DND-41 (cell line): ENCODE results near the gene PYCR2.
"Not testable (repeated sequence)": the region's sequence is repeated elsewhere in the genome, so short reads cannot be mapped to it uniquely, and the experiment has no call there.

Source experiments
- ATAC-seq: fragments of 200-7000 bp; cut with Tn5 transposase; 3 replicates; pipeline ENCODE4 v1.9.1; 2021; ENCODE audit warnings: low read depth; ENCODE audit not compliant: insufficient read depth
- DNase-seq: peaks from one replicate; pipeline ENCODE4 v3.0.0-alpha.2; 2020
- H2AFZ ChIP-seq: 2 replicates; pipeline ENCODE4 v1.6.0; 2012; ENCODE audit warnings: low read depth, low read length
- H3K27ac ChIP-seq: 2 replicates; pipeline ENCODE4 v1.5.1; 2012; ENCODE audit warnings: low read length, inconsistent platforms
- H3K27me3 ChIP-seq: fragments of 200-600 bp; sonication (generic); 2 replicates; pipeline ENCODE4 v1.6.0; 2012; ENCODE audit warnings: low read length, mild to moderate bottlenecking, inconsistent platforms; ENCODE audit not compliant: insufficient read depth, poor library complexity
- H3K36me3 ChIP-seq: 2 replicates; pipeline ENCODE4 v1.5.1; 2012; ENCODE audit warnings: low read length, inconsistent platforms; ENCODE audit not compliant: insufficient read depth
- H3K4me1 ChIP-seq: 2 replicates; pipeline ENCODE4 v1.5.1; 2012; ENCODE audit warnings: mild to moderate bottlenecking, low read length; ENCODE audit not compliant: insufficient read depth
- H3K4me2 ChIP-seq: 2 replicates; pipeline ENCODE4 v1.6.0; 2012; ENCODE audit warnings: mild to moderate bottlenecking, moderate library complexity, low read length, inconsistent platforms; ENCODE audit not compliant: insufficient read depth
- H3K4me3 ChIP-seq, 2 experiments: fragments of 200-600 bp in 1 of 2; shearing (Covaris generic) in 1 of 2; 2 replicates each; pipeline ENCODE4 v1.5.1; 2012 to 2016; ENCODE audit warnings: inconsistent platforms in 2 of 2, low read length in 2 of 2, mild to moderate bottlenecking in 2 of 2, low read depth in 1 of 2, moderate library complexity in 1 of 2
- H3K79me2 ChIP-seq: 2 replicates; pipeline ENCODE4 v1.6.0; 2012; ENCODE audit warnings: low read length, inconsistent platforms; ENCODE audit not compliant: insufficient read depth
- H3K9ac ChIP-seq: 2 replicates; pipeline ENCODE4 v1.6.0; 2012; ENCODE audit warnings: low read depth, mild to moderate bottlenecking, inconsistent platforms, low read length, moderate library complexity
- H3K9me3 ChIP-seq: 2 replicates; pipeline ENCODE4 v1.5.1; 2012; ENCODE audit warnings: low read length, moderate library complexity, mild to moderate bottlenecking, inconsistent platforms; ENCODE audit not compliant: insufficient read depth, severe bottlenecking
- H4K20me1 ChIP-seq: 2 replicates; pipeline ENCODE4 v1.6.0; 2012; ENCODE audit warnings: low read length; ENCODE audit not compliant: insufficient read depth
- EZH2 ChIP-seq: IDR thresholded peaks from 3 replicates; pipeline ENCODE4 v1.6.1; 2012; ENCODE audit warnings: borderline replicate concordance, low read depth, mild to moderate bottlenecking, moderate library complexity, low read length, inconsistent platforms; ENCODE audit not compliant: severe bottlenecking
- TF ChIP-seq, protein P1 (sequence below): IDR thresholded peaks from 2 replicates; pipeline ENCODE4 v1.5.1; 2012; ENCODE audit warnings: borderline replicate concordance, low read length, moderate library complexity, mild to moderate bottlenecking; ENCODE audit not compliant: poor library complexity, severe bottlenecking; ENCODE audit errors: extremely low read depth

The PYCR2 gene

DNA sequence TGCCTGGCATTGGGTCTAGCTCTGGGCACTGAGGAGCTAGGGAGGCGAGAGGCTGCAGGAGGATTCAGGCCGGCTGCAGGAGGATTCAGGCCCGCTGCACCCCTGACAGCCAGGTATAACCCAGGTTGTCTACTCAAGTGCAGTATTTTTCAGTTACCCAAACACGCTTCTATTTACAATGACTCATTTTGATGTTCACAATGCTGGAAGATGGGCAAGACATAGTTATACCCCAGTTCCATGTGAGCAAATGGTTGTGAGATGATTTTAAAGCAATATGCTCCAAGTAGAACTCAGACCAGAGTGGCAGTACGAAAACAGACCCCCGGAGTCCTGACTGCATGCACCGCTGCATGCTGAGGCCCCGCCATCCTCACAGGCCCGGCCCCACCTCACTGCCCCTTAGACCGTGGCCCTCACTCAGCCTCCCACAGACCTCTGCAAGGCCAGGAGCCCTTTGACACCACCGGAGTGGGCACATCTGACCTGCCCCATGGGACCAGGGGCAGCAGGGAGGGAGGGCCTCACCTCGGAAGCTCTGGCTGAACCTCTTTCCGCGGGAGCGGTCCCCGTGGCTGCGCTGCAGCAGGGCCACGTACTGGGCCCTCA is 35.7 kb downstream of the PYCR2 start:
- no peaks in the 10 kb centered on the region for H3K79me2 ChIP-seq
- no peaks in the 10 kb centered on the region for H3K4me1 ChIP-seq
- no peaks in the 10 kb centered on the region for H3K27me3 ChIP-seq
- no peaks in the 10 kb centered on the region for H3K9me3 ChIP-seq
- no peak for DNase-seq
- no peaks in the 10 kb centered on the region for H3K36me3 ChIP-seq
- no peak overlapping the region for H3K27ac ChIP-seq
- no peak overlapping the region for H2AFZ ChIP-seq
- TF ChIP-seq, protein P1, sequence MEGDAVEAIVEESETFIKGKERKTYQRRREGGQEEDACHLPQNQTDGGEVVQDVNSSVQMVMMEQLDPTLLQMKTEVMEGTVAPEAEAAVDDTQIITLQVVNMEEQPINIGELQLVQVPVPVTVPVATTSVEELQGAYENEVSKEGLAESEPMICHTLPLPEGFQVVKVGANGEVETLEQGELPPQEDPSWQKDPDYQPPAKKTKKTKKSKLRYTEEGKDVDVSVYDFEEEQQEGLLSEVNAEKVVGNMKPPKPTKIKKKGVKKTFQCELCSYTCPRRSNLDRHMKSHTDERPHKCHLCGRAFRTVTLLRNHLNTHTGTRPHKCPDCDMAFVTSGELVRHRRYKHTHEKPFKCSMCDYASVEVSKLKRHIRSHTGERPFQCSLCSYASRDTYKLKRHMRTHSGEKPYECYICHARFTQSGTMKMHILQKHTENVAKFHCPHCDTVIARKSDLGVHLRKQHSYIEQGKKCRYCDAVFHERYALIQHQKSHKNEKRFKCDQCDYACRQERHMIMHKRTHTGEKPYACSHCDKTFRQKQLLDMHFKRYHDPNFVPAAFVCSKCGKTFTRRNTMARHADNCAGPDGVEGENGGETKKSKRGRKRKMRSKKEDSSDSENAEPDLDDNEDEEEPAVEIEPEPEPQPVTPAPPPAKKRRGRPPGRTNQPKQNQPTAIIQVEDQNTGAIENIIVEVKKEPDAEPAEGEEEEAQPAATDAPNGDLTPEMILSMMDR = no peak
- no peak for TF ChIP-seq EZH2
- H3K4me2 ChIP-seq = no peak overlapping the region
- H4K20me1 ChIP-seq = no peaks in the 10 kb centered on the region
- no peak overlapping the region for H3K9ac ChIP-seq
- ATAC-seq = no peak
- H3K4me3 ChIP-seq = no peak overlapping the region

DNA sequence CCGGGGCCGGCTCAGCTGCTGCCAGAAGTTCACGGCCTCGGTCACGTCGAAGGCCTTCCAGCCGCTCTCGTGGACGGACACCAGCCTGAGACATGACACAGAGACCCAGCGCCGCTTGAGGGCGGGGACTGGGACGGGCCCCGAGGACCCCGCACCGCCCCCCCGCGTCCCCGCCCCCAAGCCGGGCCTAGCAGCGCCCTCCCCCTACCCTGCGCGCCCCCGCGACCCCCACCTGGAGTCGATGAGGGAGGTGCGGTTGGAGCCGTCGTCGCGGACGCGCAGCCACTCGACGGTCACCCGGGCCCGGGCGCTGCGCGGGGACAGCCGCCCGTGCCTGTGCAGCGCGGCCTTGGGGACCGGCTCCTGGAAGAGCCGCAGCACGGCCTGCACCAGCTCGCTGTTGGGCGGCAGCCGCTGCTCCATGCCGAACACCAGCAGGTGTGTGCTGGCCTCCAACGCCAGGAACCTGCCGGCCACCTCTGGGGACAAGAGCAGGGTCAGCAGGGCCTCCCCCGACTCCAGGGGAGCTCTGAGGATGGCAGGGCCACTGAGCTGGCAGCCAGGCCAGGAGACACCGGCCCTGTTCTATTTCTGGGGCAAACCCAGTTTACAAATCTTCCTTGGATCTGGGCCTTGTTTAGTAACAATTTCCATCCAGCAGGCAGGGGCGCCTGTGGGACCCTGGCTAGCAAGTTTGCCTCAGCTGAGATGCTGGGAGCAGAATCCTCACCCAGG is 36.3 kb downstream of the PYCR2 start:
- H3K9me3 ChIP-seq, ATAC-seq, H3K79me2 ChIP-seq, H3K36me3 ChIP-seq, H3K4me2 ChIP-seq, H3K27ac ChIP-seq, H3K4me3 ChIP-seq, DNase-seq, H3K9ac ChIP-seq, H4K20me1 ChIP-seq, H3K4me1 ChIP-seq, H2AFZ ChIP-seq, H3K27me3 ChIP-seq: not testable (repeated sequence)

DNA sequence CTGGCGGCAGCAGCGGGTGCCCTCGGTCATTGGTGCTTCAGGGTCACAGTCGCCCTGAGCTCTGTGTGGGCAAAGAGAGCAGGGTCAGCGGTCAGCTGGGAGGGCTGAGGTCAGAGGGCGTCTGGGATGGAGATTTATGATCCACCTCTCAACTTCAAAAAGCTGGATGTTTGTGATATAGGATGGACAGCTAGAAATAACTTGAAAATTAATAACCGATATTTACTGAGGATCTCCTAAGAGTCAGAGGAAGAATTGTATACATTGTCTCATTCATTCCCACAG is 37.1 kb downstream of the PYCR2 start:
- Histone ChIP-seq H3K9ac (no peak overlapping the region), H3K27ac (no peak overlapping the region), H2AFZ (no peak overlapping the region), H3K27me3 (peaks cover 9% of the 10 kb centered on the region), H3K9me3 (no peaks in the 10 kb centered on the region), H3K79me2 (no peaks in the 10 kb centered on the region), H3K4me3 (no peak overlapping the region), H3K4me1 (peaks cover 11% of the 10 kb centered on the region), H3K36me3 (no peaks in the 10 kb centered on the region; the same call in 1 of the 2 replicates), H4K20me1 (no peaks in the 10 kb centered on the region), H3K4me2 (no peak overlapping the region)
- DNase-seq = no peak
- TF ChIP-seq EZH2 = no peak
- TF ChIP-seq, protein P1 = no peak
- no peak for ATAC-seq

DNA sequence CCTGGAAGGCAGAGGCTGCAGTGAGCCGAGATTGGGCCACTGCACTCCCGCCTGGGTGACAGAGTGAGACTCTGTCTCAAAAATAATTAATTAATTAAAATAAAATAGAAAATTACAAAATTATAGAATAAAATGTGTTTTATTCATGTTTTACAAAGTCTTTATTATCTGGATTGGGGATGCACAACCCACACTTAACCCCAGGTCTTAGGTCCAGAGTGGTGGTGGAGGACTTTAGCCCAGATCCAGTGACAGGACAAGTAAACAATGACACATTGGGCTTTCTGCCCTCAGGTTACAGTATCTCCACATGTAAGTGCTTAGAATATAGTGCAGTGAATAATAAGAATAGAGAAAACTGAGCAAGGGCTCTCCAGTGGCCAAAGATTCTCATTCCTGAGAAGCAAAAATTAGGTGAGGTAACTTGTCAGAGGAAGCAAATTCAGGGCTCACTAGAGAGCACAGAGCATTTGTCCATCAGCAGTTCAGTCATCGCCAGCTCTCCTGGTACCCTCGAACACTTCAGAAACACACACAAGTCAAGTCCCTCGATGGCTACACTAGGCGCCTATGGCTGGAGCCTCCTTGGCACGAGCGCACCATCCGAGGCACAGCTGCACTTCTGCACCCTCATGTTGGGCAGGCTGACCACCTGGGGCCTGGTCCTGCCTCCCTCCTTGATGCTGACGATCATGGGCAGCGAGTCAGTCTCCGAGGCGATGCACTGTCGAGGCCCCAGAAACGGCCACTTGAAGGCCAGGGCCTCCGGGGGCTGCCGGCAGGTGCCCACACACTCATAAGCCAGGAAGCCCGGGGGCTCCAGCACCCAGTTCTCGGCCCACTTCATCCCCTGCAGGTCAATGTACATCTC is 37.7 kb downstream of the PYCR2 start:
- H3K79me2 ChIP-seq = no peaks in the 10 kb centered on the region
- no peak for DNase-seq

More for the DNA sequence above, 37.7 kb downstream of the PYCR2 start:
- no peaks in the 10 kb centered on the region; the same call in 1 of the 2 replicates for H3K36me3 ChIP-seq
- H2AFZ ChIP-seq = no peak overlapping the region
- H3K9ac ChIP-seq = no peak overlapping the region
- no peak overlapping the region for H3K4me2 ChIP-seq
- H3K9me3 ChIP-seq = no peaks in the 10 kb centered on the region
- peaks cover 9% of the 10 kb centered on the region for H3K27me3 ChIP-seq
- no peak for ATAC-seq
- no peak overlapping the region for H3K27ac ChIP-seq
- TF ChIP-seq, protein P1 = no peak
- no peak for TF ChIP-seq EZH2
- no peaks in the 10 kb centered on the region for H4K20me1 ChIP-seq
- H3K4me1 ChIP-seq = peaks cover 17% of the 10 kb centered on the region
- no peak overlapping the region for H3K4me3 ChIP-seq
